WERI-Rb-1 (cell line): ENCODE data around the gene NUDT3.
A peak's percentile ranks its signal among the peaks of the same experiment; 100 is the strongest.

Experiments
- DNase-seq: peaks from one replicate; pipeline ENCODE4 v3.0.0-alpha.2; 2020
- H3K27ac ChIP-seq: fragments of 250-450 bp; sonication (Bioruptor Pico); 2 replicates; pipeline ENCODE4 v1.5.1; 2020; ENCODE audit warnings: mild to moderate bottlenecking, moderate library complexity
- H3K27me3 ChIP-seq: fragments of 250-450 bp; sonication (Bioruptor Pico); 2 replicates; pipeline ENCODE4 v1.5.1; 2021; ENCODE audit warnings: mild to moderate bottlenecking, low read depth, moderate library complexity; ENCODE audit not compliant: insufficient read depth, severe bottlenecking
- H3K36me3 ChIP-seq: fragments of 250-450 bp; sonication (Bioruptor Pico); 2 replicates; pipeline ENCODE4 v1.5.1; 2020; ENCODE audit warnings: mild to moderate bottlenecking, moderate library complexity
- H3K4me3 ChIP-seq: 2 replicates; pipeline ENCODE4 v1.5.1; 2011; ENCODE audit warnings: low read depth, mild to moderate bottlenecking, control low read depth, low read length
- H3K9me3 ChIP-seq: fragments of 250-450 bp; sonication (Bioruptor Pico); 2 replicates; pipeline ENCODE4 v1.5.1; 2021; ENCODE audit warnings: mild to moderate bottlenecking, moderate library complexity; ENCODE audit not compliant: severe bottlenecking
- TF ChIP-seq, protein P1 (sequence below): IDR thresholded peaks from 2 replicates; pipeline ENCODE4 v1.5.1; 2011; ENCODE audit warnings: low read depth, mild to moderate bottlenecking, control low read depth, inconsistent platforms, low read length

The NUDT3 gene

DNA sequence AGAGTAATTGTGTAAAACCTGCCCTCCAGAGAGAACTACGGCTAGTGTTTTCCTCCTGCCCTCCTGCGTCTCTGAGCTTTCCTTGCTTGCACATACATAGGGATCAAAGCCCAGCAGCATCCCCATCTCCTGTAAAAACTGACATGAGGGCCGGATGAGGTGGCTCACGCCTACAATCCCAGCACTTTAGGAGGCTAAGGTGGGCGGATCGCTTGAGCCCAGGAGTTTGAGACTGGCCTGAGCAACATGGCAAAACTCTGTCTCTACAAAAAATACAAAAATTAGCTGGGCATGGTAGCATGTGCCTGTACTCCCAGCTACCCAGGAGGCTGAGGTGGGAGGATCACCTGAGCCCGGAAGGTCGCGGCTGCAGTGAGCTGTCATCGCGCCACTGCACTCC, 103.3 kb downstream of the NUDT3 start:
- Histone ChIP-seq H3K27ac (no peak overlapping the region), H3K27me3 (no peaks in the 10 kb centered on the region), H3K36me3 (peaks cover 79% of the 10 kb centered on the region), H3K9me3 (no peaks in the 10 kb centered on the region), H3K4me3 (no peak overlapping the region)
- DNase-seq, result no peak
- TF ChIP-seq, protein P1, sequence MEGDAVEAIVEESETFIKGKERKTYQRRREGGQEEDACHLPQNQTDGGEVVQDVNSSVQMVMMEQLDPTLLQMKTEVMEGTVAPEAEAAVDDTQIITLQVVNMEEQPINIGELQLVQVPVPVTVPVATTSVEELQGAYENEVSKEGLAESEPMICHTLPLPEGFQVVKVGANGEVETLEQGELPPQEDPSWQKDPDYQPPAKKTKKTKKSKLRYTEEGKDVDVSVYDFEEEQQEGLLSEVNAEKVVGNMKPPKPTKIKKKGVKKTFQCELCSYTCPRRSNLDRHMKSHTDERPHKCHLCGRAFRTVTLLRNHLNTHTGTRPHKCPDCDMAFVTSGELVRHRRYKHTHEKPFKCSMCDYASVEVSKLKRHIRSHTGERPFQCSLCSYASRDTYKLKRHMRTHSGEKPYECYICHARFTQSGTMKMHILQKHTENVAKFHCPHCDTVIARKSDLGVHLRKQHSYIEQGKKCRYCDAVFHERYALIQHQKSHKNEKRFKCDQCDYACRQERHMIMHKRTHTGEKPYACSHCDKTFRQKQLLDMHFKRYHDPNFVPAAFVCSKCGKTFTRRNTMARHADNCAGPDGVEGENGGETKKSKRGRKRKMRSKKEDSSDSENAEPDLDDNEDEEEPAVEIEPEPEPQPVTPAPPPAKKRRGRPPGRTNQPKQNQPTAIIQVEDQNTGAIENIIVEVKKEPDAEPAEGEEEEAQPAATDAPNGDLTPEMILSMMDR, result no peak

DNA sequence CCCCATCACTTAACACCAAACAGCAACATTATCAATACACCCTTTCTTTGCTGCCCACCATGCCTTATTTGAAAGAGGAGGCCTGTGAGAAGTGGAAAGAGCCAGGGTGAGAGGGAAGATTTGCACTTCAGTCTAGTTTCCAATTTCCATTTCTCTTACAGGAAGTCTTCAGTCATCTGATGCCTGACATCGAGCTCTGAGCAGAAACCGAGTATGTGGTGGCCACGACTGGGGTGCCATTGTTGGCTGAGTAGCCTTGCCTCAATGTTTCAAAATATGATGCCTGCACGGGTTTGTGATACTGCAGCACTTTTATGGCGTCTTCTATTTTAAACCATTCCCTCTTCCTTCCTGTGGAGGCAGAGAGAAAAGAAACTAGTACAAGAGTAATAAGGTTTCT, 103.9 kb downstream of the NUDT3 start:
- DNase-seq, result no peak
- Histone ChIP-seq H3K27me3 (no peaks in the 10 kb centered on the region), H3K9me3 (no peaks in the 10 kb centered on the region), H3K36me3 (peaks cover 79% of the 10 kb centered on the region), H3K4me3 (no peak overlapping the region), H3K27ac (no peak overlapping the region)
- TF ChIP-seq, protein P1, result no peak

DNA sequence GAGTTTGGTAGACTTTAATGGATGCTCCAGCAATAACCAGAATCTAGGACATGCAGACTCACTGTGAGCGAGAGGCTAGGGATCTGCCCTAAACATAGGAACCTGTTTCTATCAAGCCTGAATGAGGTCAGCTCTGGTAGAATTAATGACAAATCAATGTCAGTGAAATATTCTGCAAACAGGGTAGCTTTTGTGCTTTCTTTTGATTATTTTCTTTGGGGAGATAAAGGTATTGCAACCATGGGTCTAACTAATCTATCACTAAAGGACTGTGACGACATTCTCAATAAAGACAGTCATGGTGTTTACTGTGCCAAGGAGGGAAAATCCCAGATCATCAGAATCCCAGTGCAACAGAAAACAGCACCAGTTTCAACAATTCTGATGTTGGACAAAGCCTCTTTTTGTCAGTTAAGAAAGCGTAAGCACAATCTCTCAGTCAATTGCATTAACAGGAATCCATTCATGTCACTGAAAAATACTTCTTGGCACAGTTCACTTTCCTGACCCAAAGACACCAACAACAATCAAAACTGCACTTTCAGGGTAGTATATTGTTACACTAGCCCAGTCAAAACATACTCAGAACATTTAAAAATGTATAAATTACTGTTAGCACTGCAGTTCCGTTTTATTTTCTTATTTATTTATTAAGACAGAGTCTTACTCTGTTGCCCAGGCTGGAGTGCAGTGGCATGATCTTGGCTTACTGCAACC, 106.9 kb downstream of the NUDT3 start:
- TF ChIP-seq, protein P1, result no peak
- Histone ChIP-seq H3K36me3 (peaks cover 61% of the 10 kb centered on the region), H3K27ac (no peak overlapping the region), H3K27me3 (no peaks in the 10 kb centered on the region), H3K9me3 (no peaks in the 10 kb centered on the region), H3K4me3 (no peak overlapping the region)
- no peak for DNase-seq

DNA sequence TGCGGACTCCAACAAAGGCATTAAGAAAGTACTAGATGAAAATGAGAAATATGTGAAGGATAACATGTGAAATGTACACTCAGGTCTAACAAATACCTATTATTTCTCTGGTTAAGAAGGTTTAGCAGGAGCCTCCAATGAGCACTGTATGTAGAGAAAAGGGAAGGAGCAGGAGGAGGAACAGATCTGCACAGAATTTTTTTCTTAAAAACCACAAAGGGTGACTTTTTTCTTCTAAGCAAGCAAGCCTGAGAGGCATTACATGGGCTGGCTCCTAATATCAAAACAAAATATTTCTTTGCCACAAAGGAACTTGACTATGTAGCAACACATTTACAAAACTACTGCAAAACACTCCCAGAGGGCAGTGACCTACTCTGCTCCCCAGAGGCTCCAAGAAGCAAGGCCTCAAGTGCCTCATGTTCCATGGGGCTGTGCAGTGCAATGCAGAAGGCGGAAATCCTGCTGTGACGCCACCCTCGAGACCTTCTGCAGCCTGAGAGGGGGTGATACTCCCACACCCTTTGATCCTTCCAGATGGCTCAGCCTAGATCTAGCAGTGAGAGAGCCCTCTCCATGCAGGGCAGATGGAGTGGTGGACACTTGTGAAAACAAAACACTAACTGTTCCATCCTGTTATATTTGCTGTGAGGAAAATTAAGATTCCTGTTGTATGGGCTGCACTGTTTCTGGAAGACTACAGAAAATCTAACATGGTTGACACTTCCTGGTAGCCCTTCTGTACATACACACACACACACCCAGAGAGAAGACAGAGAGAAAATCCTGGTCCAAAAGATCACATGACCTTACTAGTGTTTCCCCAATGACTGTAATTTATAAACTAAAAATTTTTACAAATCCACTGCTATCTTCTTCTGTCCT, 107.7 kb downstream of the NUDT3 start:
- Histone ChIP-seq H3K27me3 (no peaks in the 10 kb centered on the region), H3K36me3 (peaks cover 57% of the 10 kb centered on the region), H3K27ac (no peak overlapping the region), H3K9me3 (no peaks in the 10 kb centered on the region), H3K4me3 (no peak overlapping the region)
- TF ChIP-seq, protein P1, result 0 out of 2 replicates have a peak, but pooled peaks have one; percentile 3
- peak; percentile 59 for DNase-seq

DNA sequence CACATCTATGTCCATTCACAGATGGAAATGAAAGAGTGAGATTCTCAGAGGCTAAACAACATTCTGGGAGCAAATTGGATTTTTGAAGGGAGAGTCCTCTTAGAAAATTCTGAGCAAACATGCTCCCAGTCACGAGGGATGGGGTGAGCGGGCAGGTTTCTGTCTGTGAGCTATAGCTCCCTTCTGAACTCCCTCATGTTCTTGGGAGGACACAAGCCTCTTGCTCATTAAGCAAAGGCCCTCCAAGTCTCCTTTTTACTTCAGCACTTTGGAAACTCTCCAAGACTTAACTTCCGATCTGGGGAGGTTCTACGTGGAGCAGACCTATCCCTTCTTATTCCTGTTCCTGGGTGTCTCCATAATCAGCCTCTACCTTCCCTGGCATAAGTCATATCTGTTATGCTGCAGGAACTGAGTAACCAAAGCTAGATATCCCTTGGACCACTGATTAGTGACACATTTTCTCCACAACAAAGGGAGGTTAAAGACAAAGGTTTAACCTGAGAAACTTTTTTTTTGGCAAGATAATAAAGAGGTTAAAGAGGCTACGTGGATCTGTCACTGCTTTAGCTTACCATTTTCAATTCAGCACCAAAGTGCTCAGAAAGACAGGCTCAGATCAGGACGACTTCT, 110.7 kb downstream of the NUDT3 start:
- no peaks in the 10 kb centered on the region for H3K9me3 ChIP-seq
- no peak for DNase-seq
- no peak overlapping the region for H3K27ac ChIP-seq
- H3K27me3 ChIP-seq, result no peaks in the 10 kb centered on the region
- H3K4me3 ChIP-seq, result no peak overlapping the region
- TF ChIP-seq, protein P1, result no peak
- H3K36me3 ChIP-seq, result peaks cover 37% of the 10 kb centered on the region
